Measurements from ENCODE around the gene BCKDHB. TPM values are rescaled to one million over a fixed set of nuclear protein-coding genes. Genes with fewer than 3 reads are reported as not detected.

The BCKDHB gene
- total and polyA plus RNA-seq, 2 of the 4 experiments (the other 2 are of a cell fraction): 11.2 to 11.8 TPM

GRCh38 chr6:80185492-80185891, 79.0 kb downstream of the BCKDHB start:
- no peaks in the 10 kb centered on the region for H3K9me3 ChIP-seq (ENCODE audit: control insufficient read depth, insufficient read depth, low read length)
- H2BK20ac ChIP-seq (ENCODE audit: low read depth, low read length): no peak overlapping the region; the same call in 1 of the 2 replicates
- H2BK120ac ChIP-seq (ENCODE audit: low read depth, low read length): no peak overlapping the region
- no peak overlapping the region for H3K9ac ChIP-seq (ENCODE audit: low read depth, low read length)
- no peaks in the 10 kb centered on the region for H4K20me1 ChIP-seq (ENCODE audit: insufficient read depth, low read length)
- H2AK9ac ChIP-seq (replicated peaks; ENCODE audit: low read depth, low read length, poor library complexity): no peak overlapping the region
- H3K23ac ChIP-seq (ENCODE audit: low read depth, low read length): no peak overlapping the region
- peaks cover 0 to 9% of the 10 kb centered on the region in 2 experiments; a peak in 2 of 4 replicates for H3K79me1 ChIP-seq (ENCODE audit: low read depth in 1 of 2, low read length in 2 of 2)
- WGBS, 2 experiments (ENCODE audit: extremely low coverage in 2 of 2, insufficient read length in 1 of 2): no CpG with 5 or more reads among the region's 2 CpGs
- intact Hi-C loops (cut with micrococcal nuclease) (no loop called here), dilution Hi-C loops (cut with HindIII; ENCODE audit: low sequenced_read_pairs, unreplicated experiment) (no loop called here), in situ Hi-C loops (cut with MboI; ENCODE audit: low sequenced_read_pairs) (no loop called here)
- BruUV-seq (replicated peaks): no TSS peak
- H2AK5ac ChIP-seq (ENCODE audit: low read depth, low read length): no peak overlapping the region
- no peak overlapping the region for H3K4me2 ChIP-seq (ENCODE audit: low read depth, low read length)
- ChIA-PET CTCF (no interaction called here), POLR2A (ENCODE audit: unreplicated experiment) (no interaction called here)
- no peak overlapping the region for H2BK5ac ChIP-seq (ENCODE audit: low read depth, low read length, poor library complexity, severe bottlenecking)
- no peaks in the 10 kb centered on the region for H3K27me3 ChIP-seq (ENCODE audit: control insufficient read depth, insufficient read depth, low read length)
- ATAC-seq (ENCODE audit: low read depth) (no peak), DNase-seq (no peak)
- no peak overlapping the region for H4K8ac ChIP-seq (ENCODE audit: low read depth in 2 of 2, low read length in 2 of 2)
- no peak overlapping the region for H2AFZ ChIP-seq (replicated peaks; ENCODE audit: low read length, poor library complexity)
- no peak overlapping the region for H4K91ac ChIP-seq (ENCODE audit: insufficient read depth, low read depth, low read length)
- H3K18ac ChIP-seq (ENCODE audit: low read depth, low read length): no peak overlapping the region
- no peak overlapping the region for H3K4me3 ChIP-seq (ENCODE audit: insufficient read depth, low read depth, low read length)
- no peak overlapping the region for H4K5ac ChIP-seq (ENCODE audit: low read depth, low read length)
- H3K27ac ChIP-seq (ENCODE audit: insufficient read depth, low read length): no peak overlapping the region
- H3K56ac ChIP-seq (ENCODE audit: extremely low read depth, insufficient read depth, low read length): no peak overlapping the region
- no peak overlapping the region for H3K14ac ChIP-seq (replicated peaks; ENCODE audit: low read depth, low read length)
- no peak overlapping the region for H2BK15ac ChIP-seq (ENCODE audit: low read depth, low read length)
- no peaks in the 10 kb centered on the region for H3K36me3 ChIP-seq (ENCODE audit: control insufficient read depth, insufficient read depth, low read length)
- peaks cover 5% of the 10 kb centered on the region for H3K9me1 ChIP-seq (ENCODE audit: insufficient read depth, low read length)
- peaks cover 5% of the 10 kb centered on the region for H3K4me1 ChIP-seq (ENCODE audit: control insufficient read depth, insufficient read depth, low read length)
- TF ChIP-seq SMC3 (IDR thresholded peaks at IDR 0.05; ENCODE audit: low read depth, low read length) (no peak), CHD1 (IDR thresholded peaks at IDR 0.05; ENCODE audit: low read depth, low read length) (no peak), POLR2A (IDR thresholded peaks at IDR 0.05; ENCODE audit: low read depth, low read length) (no peak), MAFK (IDR thresholded peaks at IDR 0.05; ENCODE audit: low read depth, low read length) (no peak), RAD21 (IDR thresholded peaks at IDR 0.05; ENCODE audit: low read length) (no peak), MXI1 (IDR thresholded peaks at IDR 0.05; ENCODE audit: borderline replicate concordance, low read depth, low read length) (no peak), ELK1 (IDR thresholded peaks at IDR 0.05; ENCODE audit: borderline replicate concordance, low read depth, low read length) (no peak), BHLHE40 (IDR thresholded peaks at IDR 0.05; ENCODE audit: low read depth, low read length) (no peak), NFE2L2 (IDR thresholded peaks at IDR 0.05; ENCODE audit: low read depth, low read length) (no peak), USF2 (IDR thresholded peaks at IDR 0.05; ENCODE audit: low read depth, low read length) (no peak), RCOR1 (IDR thresholded peaks at IDR 0.05; ENCODE audit: insufficient replicate concordance, low read length) (no peak), MAZ (IDR thresholded peaks at IDR 0.05; ENCODE audit: borderline replicate concordance, low read depth, low read length) (no peak), RFX5 (IDR thresholded peaks at IDR 0.05; ENCODE audit: low read depth, low read length) (no peak), CTCF (conservative IDR thresholded peaks at IDR 0.05; ENCODE audit: low read depth, low read length) (no peak), FOS (IDR thresholded peaks at IDR 0.05; ENCODE audit: low read depth, low read length) (no peak), CEBPB (IDR thresholded peaks at IDR 0.05; ENCODE audit: low read depth, low read length) (no peak)
- 0 out of 2 replicates have a peak overlapping the region, but pooled peaks have one; percentile 1 for H3K4ac ChIP-seq (ENCODE audit: low read depth, low read length)

Data from IMR-90 (cell line).